HCT116 (cell line): ENCODE results near the gene AP5M1. TPM values are rescaled to one million over a fixed set of nuclear protein-coding genes. Genes with fewer than 3 reads are reported as not detected.
"Not testable (repeated sequence)": the region's sequence is repeated elsewhere in the genome, so short reads cannot be mapped to it uniquely, and the experiment has no call there.

Experiments used
- ATAC-seq: fragments of 200-7000 bp; cut with Tn5 transposase; 2 replicates; pipeline ENCODE4 v1.9.1; 2020; ENCODE audit warnings: mild to moderate bottlenecking, moderate library complexity
- BruUV-seq: library from RNA; stranded (reverse); fragments of 400-500 nt; replicated peaks from 2 replicates; lab custom pipeline; 2021; lab: Mats Ljungman, UMichigan
- CTCF ChIA-PET: fragments of 300-600 bp; sonication (Branson Sonifier 250); formaldehyde crosslinking; loops from one replicate; lab custom pipeline; 2021; ENCODE audit warnings: antibody characterized with exemption; lab: Charles Lee
- POLR2A ChIA-PET: fragments of 300-600, 350-600 bp; sonication (Branson Sonifier 250); formaldehyde crosslinking; loops from one replicate; lab custom pipeline; 2021; ENCODE audit warnings: antibody characterized with exemption; lab: Charles Lee
- RAD21 ChIA-PET, 2 experiments: fragments of 300-600 bp; sonication (Branson Sonifier 250); formaldehyde crosslinking; loops; one replicate each; lab custom pipeline; 2023; ENCODE audit warnings: low total read pairs in 2 of 2; ENCODE audit not compliant: uncharacterized antibody in 2 of 2, unreplicated experiment in 2 of 2, low non-redundant PET in 1 of 2; lab: Charles Lee
- DNase-seq: peaks from one replicate; pipeline ENCODE4 v3.0.0-alpha.2; 2010; ENCODE audit warnings: low read depth, low spot score
- H2AFZ ChIP-seq: fragments of 200-600 bp; shearing (Covaris generic), sonication (generic); 2 replicates; pipeline ENCODE4 v1.6.1; 2017; ENCODE audit warnings: low read depth, mixed run types, mixed read lengths, antibody characterized with exemption, low read length; ENCODE audit not compliant: poor library complexity, severe bottlenecking
- H3K27ac ChIP-seq: 2 replicates; pipeline ENCODE4 v1.5.1; 2012; ENCODE audit warnings: low read depth, low read length
- H3K27me3 ChIP-seq: fragments of 200-600 bp; sonication (generic); 2 replicates; pipeline ENCODE4 v1.6.1; 2016; ENCODE audit warnings: mixed run types, low read length, mixed read lengths; ENCODE audit not compliant: insufficient read depth
- H3K36me3 ChIP-seq, 2 experiments: fragments of 200-500 bp in 1 of 2; fragments of 200-600 bp in 1 of 2; sonication (Bioruptor generic) in 1 of 2; sonication (generic) in 1 of 2; 2 replicates each; pipeline versions ENCODE4 v1.5.1 to v1.6.1; 2014 to 2016; ENCODE audit warnings: low read length in 2 of 2, inconsistent platforms in 1 of 2, mixed read lengths in 1 of 2, mixed run types in 1 of 2; ENCODE audit not compliant: insufficient read depth in 2 of 2, control insufficient read depth in 1 of 2
- H3K4me1 ChIP-seq, 2 experiments: fragments of 200-600 bp in 1 of 2; sonication (generic) in 1 of 2; 2 replicates each; pipeline versions ENCODE4 v1.5.1 to v1.6.1; 2012 to 2017; ENCODE audit warnings: low read length in 2 of 2, inconsistent platforms in 1 of 2, mild to moderate bottlenecking in 1 of 2, mixed read lengths in 1 of 2, mixed run types in 1 of 2, moderate library complexity in 1 of 2; ENCODE audit not compliant: insufficient read depth in 2 of 2, control insufficient read depth in 1 of 2
- H3K4me2 ChIP-seq: fragments of 200-600 bp; sonication (generic); 2 replicates; pipeline ENCODE4 v1.6.1; 2017; ENCODE audit warnings: mixed run types, low read length, mixed read lengths
- H3K4me3 ChIP-seq, 2 experiments: fragments of 200-600 bp in 1 of 2; sonication (generic) in 1 of 2; replicated peaks in 1 of 2; 2 replicates each; pipeline ENCODE4 v1.5.1; 2011 to 2016; ENCODE audit warnings: low read length in 2 of 2, control low read depth in 1 of 2, low read depth in 1 of 2, mild to moderate bottlenecking in 1 of 2, mixed read lengths in 1 of 2, mixed run types in 1 of 2
- H3K79me2 ChIP-seq: fragments of 200-600 bp; sonication (generic); 2 replicates; pipeline ENCODE4 v1.6.1; 2017; ENCODE audit warnings: mild to moderate bottlenecking, mixed run types, low read length, moderate library complexity, mixed read lengths; ENCODE audit not compliant: insufficient read depth
- H3K9ac ChIP-seq: fragments of 200-600 bp; sonication (generic); 2 replicates; pipeline ENCODE4 v1.6.1; 2016; ENCODE audit warnings: low read length, mixed read lengths
- H3K9me2 ChIP-seq: fragments of 200-600 bp; sonication (generic), shearing (Covaris generic); 2 replicates; pipeline ENCODE4 v1.6.1; 2017; ENCODE audit warnings: mixed run types, mild to moderate bottlenecking, moderate library complexity; ENCODE audit not compliant: insufficient read depth
- H3K9me3 ChIP-seq, 2 experiments: fragments of 200-500 bp in 1 of 2; fragments of 200-600 bp in 1 of 2; sonication (Bioruptor generic) in 1 of 2; sonication (generic) in 1 of 2; 2 replicates each; pipeline ENCODE4 v1.6.1; 2014 to 2017; ENCODE audit warnings: low read length in 2 of 2, mixed read lengths in 2 of 2, inconsistent platforms in 1 of 2, low read depth in 1 of 2, mild to moderate bottlenecking in 1 of 2, mixed run types in 1 of 2, moderate library complexity in 1 of 2; ENCODE audit not compliant: control insufficient read depth in 1 of 2, insufficient read depth in 1 of 2
- H4K20me1 ChIP-seq: fragments of 200-600 bp; sonication (generic), shearing (Covaris generic); 2 replicates; pipeline ENCODE4 v1.6.1; 2017; ENCODE audit warnings: mixed run types, mild to moderate bottlenecking, moderate library complexity; ENCODE audit not compliant: insufficient read depth
- CBX3 ChIP-seq: IDR thresholded peaks from 2 replicates; pipeline ENCODE4 v1.6.1; 2012; ENCODE audit warnings: low read depth
- EGR1 ChIP-seq: IDR thresholded peaks from 2 replicates; pipeline ENCODE4 v1.6.1; 2012; ENCODE audit warnings: low read depth
- EZH2phosphoT487 ChIP-seq: fragments of 200-600 bp; IDR thresholded peaks from 2 replicates; pipeline ENCODE4 v1.6.1; 2018; ENCODE audit warnings: antibody characterized with exemption, borderline replicate concordance
- SIN3A ChIP-seq: IDR thresholded peaks from 2 replicates; pipeline ENCODE4 v1.6.1; 2012; ENCODE audit warnings: low read depth
- SRF ChIP-seq: IDR thresholded peaks from 2 replicates; pipeline ENCODE4 v1.6.1; 2012; ENCODE audit warnings: low read depth
- TCF7L2 ChIP-seq: IDR thresholded peaks from 2 replicates; pipeline ENCODE4 v1.7.0; 2011; ENCODE audit warnings: borderline replicate concordance, inconsistent platforms; ENCODE audit not compliant: insufficient read depth, insufficient read length; ENCODE audit errors: extremely low read depth
- ZBTB33 ChIP-seq: IDR thresholded peaks from 2 replicates; pipeline ENCODE4 v1.6.1; 2011; ENCODE audit warnings: mild to moderate bottlenecking, low read length, moderate library complexity; ENCODE audit not compliant: insufficient replicate concordance; ENCODE audit errors: extremely low read depth
- intact Hi-C: fragments of 100-400 bp; cut with micrococcal nuclease; formaldehyde crosslinking; loops from 2 replicates; pipeline ENCODE4 v1.10.0; 2022
- total RNA-seq: library from RNA; stranded (reverse); gene quantifications from one replicate; pipeline ENCODE4 v1.2.1, GENCODE V29; 2021; ENCODE audit not compliant: unreplicated experiment

AP5M1 gene
- total RNA-seq, 1 experiment from 2014 or later, result 25.3 TPM

- Histone ChIP-seq H3K79me2 (no peaks in the 10 kb centered on the region), H3K4me1 (no peaks in the 10 kb centered on the region), H3K27ac (no peak overlapping the region), H3K4me2 (no peak overlapping the region), H3K27me3 (no peaks in the 10 kb centered on the region), H4K20me1 (peaks cover 5% of the 10 kb centered on the region; the same call in 1 of the 2 replicates), H3K9me2 (no peaks in the 10 kb centered on the region)
- BruUV-seq, result no TSS peak
- ATAC-seq, result no peak
- no peak for TF ChIP-seq SIN3A
- TF ChIP-seq EGR1, result no peak
- TF ChIP-seq ZBTB33, result no peak
- TF ChIP-seq TCF7L2, result no peak
- no peak for TF ChIP-seq CBX3
- TF ChIP-seq SRF, result no peak
- TF ChIP-seq EZH2phosphoT487, result no peak
- TF ChIP-seq, all 23 proteins: peak for 0
- Histone ChIP-seq H3K9ac (no peak overlapping the region), H2AFZ (no peak overlapping the region), H3K36me3 (peaks cover 0 to 19% of the 10 kb centered on the region in 2 experiments; a peak in 2 of 4 replicates), H3K4me3 (no peak overlapping the region), H3K9me3 (no peaks in the 10 kb centered on the region)
- intact Hi-C loops, result no loop called here
- ChIA-PET POLR2A (no interaction called here), CTCF (no interaction called here), RAD21 (no interaction called here)
- no peak for DNase-seq
Observed at GRCh38 chr14:57232006-57232405, 36.8 kb upstream of the AP5M1 start.

- H3K4me1 ChIP-seq, H3K27me3 ChIP-seq, POLR2A ChIA-PET, ATAC-seq, H3K79me2 ChIP-seq, BruUV-seq, H3K27ac ChIP-seq, H3K9ac ChIP-seq, H3K4me2 ChIP-seq, H3K4me3 ChIP-seq, H3K9me3 ChIP-seq, H4K20me1 ChIP-seq, H3K36me3 ChIP-seq, H3K9me2 ChIP-seq, CTCF ChIA-PET, intact Hi-C loops, H2AFZ ChIP-seq, RAD21 ChIA-PET, DNase-seq: not testable (repeated sequence)
Observed at GRCh38 chr14:57240115-57240514, 28.7 kb upstream of the AP5M1 start.
